ENCODE data around the gene FITM1. TPM values are rescaled to one million over a fixed set of nuclear protein-coding genes. Genes with fewer than 3 reads are reported as not detected.

Gene FITM1
- total RNA-seq, 3 donors from 2014 or later (not counting 1 experiment from before 2014, with no cell fraction given) = 0.80 to 2.8 (median 2.3) TPM

DNA sequence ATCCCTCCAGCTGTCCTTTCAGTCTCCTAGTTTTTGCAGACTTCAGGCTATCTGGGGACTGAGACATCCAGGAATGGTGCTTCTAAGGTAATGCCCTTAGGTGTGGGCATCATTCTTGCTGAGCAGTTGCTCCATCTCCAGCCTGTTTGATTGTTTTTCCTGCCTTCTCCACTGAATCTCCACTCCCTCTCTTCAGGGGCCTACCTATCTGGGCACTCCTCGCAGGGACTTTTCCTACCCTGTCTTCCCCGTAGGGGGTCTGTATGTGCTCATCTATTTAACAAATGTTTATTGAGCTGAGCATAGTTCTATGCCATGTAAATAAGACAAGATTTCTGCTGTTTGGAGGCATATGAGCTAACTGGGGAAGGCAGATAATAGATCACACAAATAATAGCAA lies 2.5 kb downstream of the FITM1 start:
- H3K27me3 ChIP-seq (ENCODE audit: control insufficient read depth, insufficient read depth, low read length) = no peaks in the 10 kb centered on the region
- no peak overlapping the region for H3K4me3 ChIP-seq (ENCODE audit: low read length)
- no peak overlapping the region for H3K4me3 Mint-ChIP-seq
- no peaks in the 10 kb centered on the region for H3K9me3 Mint-ChIP-seq
- H3K36me3 Mint-ChIP-seq = no peaks in the 10 kb centered on the region
- DNase-seq = no peak
- no peaks in the 10 kb centered on the region for H3K27me3 Mint-ChIP-seq (ENCODE audit: low read depth in 2 of 2)
- no peaks in the 10 kb centered on the region for H3K9me3 ChIP-seq (ENCODE audit: control insufficient read depth, insufficient read depth, low read length)
- H3K4me1 Mint-ChIP-seq = peaks cover 17 to 19% of the 10 kb centered on the region in 2 donors
- H3K27ac Mint-ChIP-seq = no peak overlapping the region
- H3K27ac ChIP-seq (ENCODE audit: low read length) = no peak overlapping the region
- H3K36me3 ChIP-seq (ENCODE audit: control insufficient read depth, insufficient read depth, low read length) = peaks cover 11% of the 10 kb centered on the region
- intact Hi-C loops (cut with micrococcal nuclease) = loop anchor here (10.0 kb wide), 1 partner anchor 1208 kb away; the partner anchor contains the start of gene PRMT5
- TF ChIP-seq, protein P1, sequence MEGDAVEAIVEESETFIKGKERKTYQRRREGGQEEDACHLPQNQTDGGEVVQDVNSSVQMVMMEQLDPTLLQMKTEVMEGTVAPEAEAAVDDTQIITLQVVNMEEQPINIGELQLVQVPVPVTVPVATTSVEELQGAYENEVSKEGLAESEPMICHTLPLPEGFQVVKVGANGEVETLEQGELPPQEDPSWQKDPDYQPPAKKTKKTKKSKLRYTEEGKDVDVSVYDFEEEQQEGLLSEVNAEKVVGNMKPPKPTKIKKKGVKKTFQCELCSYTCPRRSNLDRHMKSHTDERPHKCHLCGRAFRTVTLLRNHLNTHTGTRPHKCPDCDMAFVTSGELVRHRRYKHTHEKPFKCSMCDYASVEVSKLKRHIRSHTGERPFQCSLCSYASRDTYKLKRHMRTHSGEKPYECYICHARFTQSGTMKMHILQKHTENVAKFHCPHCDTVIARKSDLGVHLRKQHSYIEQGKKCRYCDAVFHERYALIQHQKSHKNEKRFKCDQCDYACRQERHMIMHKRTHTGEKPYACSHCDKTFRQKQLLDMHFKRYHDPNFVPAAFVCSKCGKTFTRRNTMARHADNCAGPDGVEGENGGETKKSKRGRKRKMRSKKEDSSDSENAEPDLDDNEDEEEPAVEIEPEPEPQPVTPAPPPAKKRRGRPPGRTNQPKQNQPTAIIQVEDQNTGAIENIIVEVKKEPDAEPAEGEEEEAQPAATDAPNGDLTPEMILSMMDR (IDR thresholded peaks at IDR 0.05) = no peak
- no peak for ATAC-seq
- 100% methylated on average over 1 of the region's 2 CpGs for WGBS (ENCODE audit: insufficient coverage)
- peaks cover 30% of the 10 kb centered on the region for H3K4me1 ChIP-seq (ENCODE audit: control insufficient read depth, insufficient read depth, low read length)

DNA sequence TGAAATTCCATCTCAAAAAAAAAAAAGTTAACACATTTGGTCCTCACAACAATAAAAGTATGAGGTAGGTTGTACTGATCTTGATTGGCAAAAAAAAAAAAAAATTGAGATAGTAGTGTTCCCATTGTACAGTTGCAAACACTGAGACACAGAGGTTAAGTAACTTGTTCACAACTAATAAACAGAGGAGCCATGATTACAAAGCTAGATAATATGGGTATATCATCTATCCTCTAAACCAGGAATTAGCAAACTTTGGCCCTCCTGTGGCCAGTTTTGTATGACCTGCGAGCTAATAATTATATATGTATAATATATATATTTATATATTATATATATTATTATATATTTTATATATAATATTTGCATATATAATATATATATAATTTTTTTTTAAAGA lies 3.3 kb downstream of the FITM1 start:
- no peaks in the 10 kb centered on the region for H3K9me3 ChIP-seq (ENCODE audit: control insufficient read depth, insufficient read depth, low read length)
- peaks cover 30% of the 10 kb centered on the region for H3K4me1 ChIP-seq (ENCODE audit: control insufficient read depth, insufficient read depth, low read length)
- intact Hi-C loops (cut with micrococcal nuclease) = loop anchor here (10.0 kb wide), 1 partner anchor 1209 kb away; the partner anchor contains the start of gene PRMT5
- H3K9me3 Mint-ChIP-seq = no peaks in the 10 kb centered on the region
- H3K27ac Mint-ChIP-seq = no peak overlapping the region
- WGBS (ENCODE audit: insufficient coverage) = no CpG with 5 or more reads among the region's 1 CpG
- peaks cover 21 to 24% of the 10 kb centered on the region in 2 donors for H3K4me1 Mint-ChIP-seq
- TF ChIP-seq, protein P1 (IDR thresholded peaks at IDR 0.05) = no peak
- DNase-seq = no peak
- H3K36me3 ChIP-seq (ENCODE audit: control insufficient read depth, insufficient read depth, low read length) = peaks cover 19% of the 10 kb centered on the region
- H3K27me3 Mint-ChIP-seq (ENCODE audit: low read depth in 2 of 2) = no peaks in the 10 kb centered on the region
- H3K4me3 Mint-ChIP-seq = no peak overlapping the region
- no peaks in the 10 kb centered on the region for H3K27me3 ChIP-seq (ENCODE audit: control insufficient read depth, insufficient read depth, low read length)
- H3K4me3 ChIP-seq (ENCODE audit: low read length) = no peak overlapping the region
- H3K36me3 Mint-ChIP-seq = no peaks in the 10 kb centered on the region
- ATAC-seq = no peak
- no peak overlapping the region for H3K27ac ChIP-seq (ENCODE audit: low read length)

DNA sequence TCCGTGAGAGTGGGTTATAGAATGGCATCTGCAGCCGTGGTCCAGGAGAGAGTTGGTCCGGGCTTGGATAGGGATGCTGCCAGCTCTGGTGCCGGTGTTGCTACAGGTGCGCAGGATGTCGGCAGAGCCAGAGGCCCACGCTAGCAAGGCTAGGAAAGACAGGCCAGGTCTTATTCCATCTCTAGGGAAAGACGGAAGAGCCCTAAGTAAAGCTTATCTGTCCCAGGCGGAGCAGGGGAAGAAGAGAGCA lies 5.0 kb downstream of the FITM1 start:
- Mint-ChIP-seq H3K4me3 (peak overlapping the region; percentile 97), H3K9me3 (no peaks in the 10 kb centered on the region), H3K27ac (peak overlapping the region; percentile 91 to 94), H3K36me3 (no peaks in the 10 kb centered on the region), H3K27me3 (ENCODE audit: low read depth in 2 of 2) (no peaks in the 10 kb centered on the region), H3K4me1 (peaks cover 31 to 34% of the 10 kb centered on the region in 2 donors)
- DNase-seq = no peak
- no peaks in the 10 kb centered on the region for H3K27me3 ChIP-seq (ENCODE audit: control insufficient read depth, insufficient read depth, low read length)
- peaks cover 41% of the 10 kb centered on the region for H3K4me1 ChIP-seq (ENCODE audit: control insufficient read depth, insufficient read depth, low read length)
- H3K9me3 ChIP-seq (ENCODE audit: control insufficient read depth, insufficient read depth, low read length) = no peaks in the 10 kb centered on the region
- H3K27ac ChIP-seq (ENCODE audit: low read length) = peak overlapping the region; percentile 78
- intact Hi-C loops (cut with micrococcal nuclease) = loop anchor here (10.0 kb wide), 1 partner anchor 1211 kb away; the partner anchor contains the start of gene PRMT5
- TF ChIP-seq, protein P1 (IDR thresholded peaks at IDR 0.05) = no peak
- WGBS (ENCODE audit: insufficient coverage) = 20% methylated on average over 9 of the region's 9 CpGs
- no peak for ATAC-seq
- H3K36me3 ChIP-seq (ENCODE audit: control insufficient read depth, insufficient read depth, low read length) = peaks cover 25% of the 10 kb centered on the region
- H3K4me3 ChIP-seq (ENCODE audit: low read length) = peak overlapping the region; percentile 82

All from natural killer cell (primary cell).